Stimulated activated CD4-positive, alpha-beta T cell treated with anti-CD3 and anti-CD28 coated beads, TNF-alpha, amount 100 ng/mL, for 4 hours (primary cell): ENCODE data around the gene HSD17B11.
"Not testable (repeated sequence)": the region's sequence is repeated elsewhere in the genome, so short reads cannot be mapped to it uniquely, and the experiment has no call there.

ENCODE experiments used
- DNase-seq, 3 experiments: peaks; one replicate each; pipeline ENCODE4 v3.0.0-alpha.2; 2020; ENCODE audit warnings: low read depth in 3 of 3

The HSD17B11 gene

GRCh38 chr4:87390891-87391575, at the start of gene HSD17B11:
HSD17B11 (minus strand) TSS chr4:87391188; CDS start chr4:87391070, 118 bp downstream.
- peak; percentile 34 to 59 (median 51) for DNase-seq

- no peak for DNase-seq
Measured at GRCh38 chr4:87433342-87433741, 42.4 kb upstream of the HSD17B11 start.

GRCh38 chr4:87430038-87430437, 39.0 kb upstream of the HSD17B11 start:
- no peak for DNase-seq

- DNase-seq: no peak
Measured at GRCh38 chr4:87428979-87429378, 38.0 kb upstream of the HSD17B11 start.

- DNase-seq: no peak
Measured at GRCh38 chr4:87427518-87427868, 36.5 kb upstream of the HSD17B11 start.

GRCh38 chr4:87426865-87427517, 36.0 kb upstream of the HSD17B11 start:
- no peak for DNase-seq

- DNase-seq: no peak
Measured at GRCh38 chr4:87425711-87426110, 34.7 kb upstream of the HSD17B11 start.

GRCh38 chr4:87424099-87424543, 33.1 kb upstream of the HSD17B11 start:
- not testable (repeated sequence) for DNase-seq

GRCh38 chr4:87423317-87424098, 32.5 kb upstream of the HSD17B11 start:
- DNase-seq: no peak

- DNase-seq: peak; percentile 64 to 79 (median 77)
Measured at GRCh38 chr4:87422104-87423052, 31.4 kb upstream of the HSD17B11 start, which contains the start of gene NUDT9. NUDT9 (plus strand) TSS chr4:87422573; CDS start chr4:87422906, 333 bp downstream.

GRCh38 chr4:87420276-87420830, 29.4 kb upstream of the HSD17B11 start:
- DNase-seq: no peak

GRCh38 chr4:87419578-87420249, 28.7 kb upstream of the HSD17B11 start:
- DNase-seq: no peak

GRCh38 chr4:87418410-87418809, 27.4 kb upstream of the HSD17B11 start:
- not testable (repeated sequence) for DNase-seq

GRCh38 chr4:87416965-87417364, 26.0 kb upstream of the HSD17B11 start:
- no peak for DNase-seq

- DNase-seq: no peak
Measured at GRCh38 chr4:87414816-87415215, 23.8 kb upstream of the HSD17B11 start.

GRCh38 chr4:87410679-87411078, 19.7 kb upstream of the HSD17B11 start:
- no peak for DNase-seq

- DNase-seq: no peak
Measured at GRCh38 chr4:87410157-87410556, 19.2 kb upstream of the HSD17B11 start.

GRCh38 chr4:87409420-87409939, 18.5 kb upstream of the HSD17B11 start:
- DNase-seq: no peak

- not testable (repeated sequence) for DNase-seq
Measured at GRCh38 chr4:87406902-87407301, 15.9 kb upstream of the HSD17B11 start.

GRCh38 chr4:87406462-87406861, 15.5 kb upstream of the HSD17B11 start:
- no peak for DNase-seq
